HEK293 (cell line): ENCODE data around the gene SHISA6.

Source experiments
- CTCF ChIA-PET: fragments of 350-600 bp; formaldehyde crosslinking; extraction: SDS; loops from one replicate; lab custom pipeline; 2021; ENCODE audit warnings: antibody characterized with exemption; lab: Yijun Ruan, JAX
- POLR2A ChIA-PET: fragments of 300-600 bp; formaldehyde crosslinking; extraction: SDS; loops from one replicate; lab custom pipeline; 2020; ENCODE audit warnings: antibody characterized with exemption, inconsistent platforms; lab: Yijun Ruan, JAX
- H3K27ac ChIP-seq: fragments of 200-500 bp; sonication (Bioruptor generic); 2 replicates; pipeline ENCODE4 v1.5.1; 2014; ENCODE audit warnings: low read depth, low read length, control low read depth, inconsistent platforms; ENCODE audit errors: extremely low read depth
- H3K36me3 ChIP-seq, 2 experiments: fragments of 200-500 bp in 1 of 2; sonication (Bioruptor generic) in 1 of 2; 1 replicate in 1 of 2; 2 replicates in 1 of 2; pipeline ENCODE4 v1.5.1; 2014 to 2017; ENCODE audit warnings: inconsistent platforms in 2 of 2, low read length in 2 of 2; ENCODE audit not compliant: control insufficient read depth in 2 of 2, insufficient read depth in 1 of 2
- H3K4me1 ChIP-seq: fragments of 200-500 bp; sonication (Bioruptor generic); 2 replicates; pipeline ENCODE4 v1.5.1; 2014; ENCODE audit warnings: mild to moderate bottlenecking, low read length, inconsistent platforms; ENCODE audit not compliant: control insufficient read depth, insufficient read depth
- H3K4me3 ChIP-seq: 2 replicates; pipeline ENCODE4 v1.5.1; 2011; ENCODE audit warnings: low read depth, mild to moderate bottlenecking, control low read depth, low read length, moderate library complexity
- H3K9me3 ChIP-seq: fragments of 200-500 bp; sonication (Bioruptor generic); 2 replicates; pipeline ENCODE4 v1.5.1; 2014; ENCODE audit warnings: low read depth, low read length, inconsistent platforms; ENCODE audit not compliant: control insufficient read depth, insufficient read depth
- MEIS1 ChIP-seq: sonication (generic); formaldehyde crosslinking; IDR thresholded peaks from 2 replicates; pipeline ENCODE4 v1.8.1; 2022; ENCODE audit warnings: missing genetic modification reagents, mild to moderate bottlenecking, borderline replicate concordance
- PRDM1 ChIP-seq: fragments of 450-650 bp; formaldehyde crosslinking; IDR thresholded peaks from 2 replicates; pipeline ENCODE4; 2016; ENCODE audit warnings: missing biosample characterization, missing genetic modification characterization
- PRDM10 ChIP-seq: fragments of 450-650 bp; formaldehyde crosslinking; IDR thresholded peaks from 2 replicates; pipeline ENCODE4 v1.5.1; 2016; ENCODE audit warnings: missing biosample characterization, missing genetic modification characterization
- PRDM2 ChIP-seq: fragments of 450-650 bp; formaldehyde crosslinking; IDR thresholded peaks from 2 replicates; pipeline ENCODE4 v1.5.1; 2016; ENCODE audit warnings: missing biosample characterization, missing genetic modification characterization, borderline replicate concordance
- PRDM6 ChIP-seq: fragments of 450-650 bp; formaldehyde crosslinking; IDR thresholded peaks from 2 replicates; pipeline ENCODE4 v1.5.1; 2017; ENCODE audit warnings: missing biosample characterization, missing genetic modification characterization
- SP3 ChIP-seq: fragments of 450-650 bp; formaldehyde crosslinking; IDR thresholded peaks from 2 replicates; pipeline ENCODE4 v1.5.1; 2016; ENCODE audit warnings: missing biosample characterization, missing genetic modification characterization
- ZFP41 ChIP-seq: fragments of 450-650 bp; formaldehyde crosslinking; IDR thresholded peaks from 2 replicates; pipeline ENCODE4 v1.5.1; 2016; ENCODE audit warnings: missing biosample characterization, missing genetic modification characterization, borderline replicate concordance
- ZNF324 ChIP-seq: fragments of 450-650 bp; formaldehyde crosslinking; IDR thresholded peaks from 2 replicates; pipeline ENCODE4 v1.5.1; 2016; ENCODE audit warnings: missing biosample characterization, missing genetic modification characterization
- ZNF350 ChIP-seq: fragments of 450-650 bp; formaldehyde crosslinking; IDR thresholded peaks from 2 replicates; pipeline ENCODE4 v1.5.0; 2017; ENCODE audit warnings: missing biosample characterization, mild to moderate bottlenecking, missing genetic modification characterization
- ZNF391 ChIP-seq: fragments of 450-650 bp; formaldehyde crosslinking; IDR thresholded peaks from 2 replicates; pipeline ENCODE4 v1.5.1; 2016; ENCODE audit warnings: low read depth, missing biosample characterization, missing genetic modification characterization, borderline replicate concordance
- ZNF423 ChIP-seq: fragments of 450-650 bp; formaldehyde crosslinking; IDR thresholded peaks from 2 replicates; pipeline ENCODE4 v1.5.1; 2016; ENCODE audit warnings: missing biosample characterization, missing genetic modification characterization
- ZNF555 ChIP-seq: fragments of 450-650 bp; formaldehyde crosslinking; conservative IDR thresholded peaks from 2 replicates; pipeline ENCODE4 v1.5.1; 2017; ENCODE audit warnings: missing biosample characterization, mild to moderate bottlenecking, missing genetic modification characterization, inconsistent platforms
- ZNF623 ChIP-seq: fragments of 450-650 bp; formaldehyde crosslinking; IDR thresholded peaks from 2 replicates; pipeline ENCODE4 v1.5.1; 2016; ENCODE audit warnings: missing biosample characterization, missing genetic modification characterization
- ZNF629 ChIP-seq: fragments of 450-650 bp; formaldehyde crosslinking; IDR thresholded peaks from 2 replicates; pipeline ENCODE4 v1.5.1; 2017; ENCODE audit warnings: missing biosample characterization, missing genetic modification characterization
- ZNF707 ChIP-seq: fragments of 450-650 bp; formaldehyde crosslinking; IDR thresholded peaks from 2 replicates; pipeline ENCODE4 v1.5.1; 2016; ENCODE audit warnings: missing biosample characterization, missing genetic modification characterization
- ZNF777 ChIP-seq: fragments of 450-650 bp; formaldehyde crosslinking; IDR thresholded peaks from 2 replicates; pipeline ENCODE4 v1.5.1; 2017; ENCODE audit warnings: missing biosample characterization, missing genetic modification characterization, borderline replicate concordance
- ZNF785 ChIP-seq: fragments of 450-650 bp; formaldehyde crosslinking; IDR thresholded peaks from 2 replicates; pipeline ENCODE4 v1.5.1; 2016; ENCODE audit warnings: missing biosample characterization, missing genetic modification characterization

SHISA6 gene

GRCh38 chr17:11583306-11583992, 342.4 kb downstream of the SHISA6 start (continued):
- no peak for TF ChIP-seq PRDM2 (tag by site-specific recombination)
- no peak for TF ChIP-seq ZNF785 (tag by site-specific recombination)

GRCh38 chr17:11589716-11590115, 348.7 kb downstream of the SHISA6 start:
- no peak overlapping the region for H3K27ac ChIP-seq
- H3K36me3 ChIP-seq = no peaks in the 10 kb centered on the region
- CTCF ChIA-PET = no interaction called here
- no peaks in the 10 kb centered on the region for H3K4me1 ChIP-seq
- no peak for TF ChIP-seq PRDM6 (tag by site-specific recombination)
- TF ChIP-seq ZNF623 (tag by site-specific recombination) = no peak
- no peak for TF ChIP-seq ZFP41 (tag by site-specific recombination)
- TF ChIP-seq PRDM10 (tag by site-specific recombination) = no peak
- no peak for TF ChIP-seq ZNF707 (tag by site-specific recombination)
- TF ChIP-seq ZNF391 (tag by site-specific recombination) = no peak
- no peak for TF ChIP-seq ZNF777 (tag by site-specific recombination)
- no peak for TF ChIP-seq ZNF423 (tag by site-specific recombination)
- TF ChIP-seq MEIS1 (CRISPR knock-in tag) = no peak
- TF ChIP-seq PRDM1 (tag by site-specific recombination) = no peak
- no peak for TF ChIP-seq SP3 (tag by site-specific recombination)
- no peak for TF ChIP-seq ZNF324 (tag by site-specific recombination)
- no peak for TF ChIP-seq ZNF629
- TF ChIP-seq ZNF555 (tag by site-specific recombination) = no peak
- no peak for TF ChIP-seq ZNF350 (tag by site-specific recombination)
- TF ChIP-seq, all 188 proteins: peak for 0
- POLR2A ChIA-PET = no interaction called here
- no peak overlapping the region for H3K4me3 ChIP-seq
- no peaks in the 10 kb centered on the region for H3K9me3 ChIP-seq
